CD4-positive, CD25-positive, alpha-beta regulatory T cell (primary cell): ENCODE data around the gene FRAT1. TPM values are rescaled to one million over a fixed set of nuclear protein-coding genes. Genes with fewer than 3 reads are reported as not detected.

Source experiments
- ATAC-seq, 2 donors: fragments of 150-1000 bp; cut with Tn5 transposase; one replicate each; pipeline ENCODE4 v1.10.0; 2021; ENCODE audit warnings: low read depth in 2 of 2, moderate number of reproducible peaks in 2 of 2, moderate library complexity in 1 of 2
- DNase-seq, 3 donors: peaks; one replicate each; pipeline versions ENCODE4 v3.0.0 to v3.0.0-alpha.2; 2012 to 2022; ENCODE audit warnings: mixed read lengths in 1 of 3
- H3K27ac ChIP-seq: one replicate; pipeline ENCODE4 v1.7.0; 2013; ENCODE audit warnings: mild to moderate bottlenecking, low read length; ENCODE audit not compliant: insufficient read depth, poor library complexity, severe bottlenecking
- H3K27me3 ChIP-seq: one replicate; pipeline ENCODE4 v1.7.0; 2013; ENCODE audit warnings: low read length; ENCODE audit not compliant: control insufficient read depth, insufficient read depth
- H3K36me3 ChIP-seq: one replicate; pipeline ENCODE4 v1.7.0; 2013; ENCODE audit warnings: mild to moderate bottlenecking, low read length, moderate library complexity; ENCODE audit not compliant: control insufficient read depth, insufficient read depth
- H3K4me1 ChIP-seq: 2 replicates; pipeline ENCODE4 v1.7.0; 2013; ENCODE audit warnings: mild to moderate bottlenecking, low read length; ENCODE audit not compliant: insufficient read depth, control insufficient read depth, poor library complexity, severe bottlenecking
- H3K4me3 ChIP-seq: one replicate; pipeline ENCODE4 v1.7.0; 2013; ENCODE audit warnings: low read depth, mild to moderate bottlenecking, low read length, moderate library complexity
- H3K9me3 ChIP-seq, 2 experiments: 1 replicate in 1 of 2; 2 replicates in 1 of 2; pipeline ENCODE4 v1.7.0; 2013; ENCODE audit warnings: low read length in 2 of 2, mild to moderate bottlenecking in 1 of 2, moderate library complexity in 1 of 2; ENCODE audit not compliant: control insufficient read depth in 2 of 2
- H3K27ac Mint-ChIP-seq, 3 donors: one replicate each; pipeline ENCODE4 v1.8.0; 2020 to 2022; ENCODE audit warnings: mild to moderate bottlenecking in 3 of 3, mixed read lengths in 3 of 3, moderate library complexity in 2 of 3
- H3K27me3 Mint-ChIP-seq: one replicate; pipeline ENCODE4 v1.8.0; 2022; ENCODE audit warnings: mild to moderate bottlenecking, mixed read lengths
- H3K36me3 Mint-ChIP-seq: one replicate; pipeline ENCODE4 v1.8.0; 2020; ENCODE audit warnings: mixed read lengths
- H3K4me1 Mint-ChIP-seq, 4 donors: one replicate each; pipeline ENCODE4 v1.8.0; 2020 to 2022; ENCODE audit warnings: mixed read lengths in 4 of 4, mild to moderate bottlenecking in 1 of 4
- H3K4me3 Mint-ChIP-seq, 4 donors: one replicate each; pipeline ENCODE4 v1.8.0; 2020 to 2022; ENCODE audit warnings: mild to moderate bottlenecking in 4 of 4, mixed read lengths in 4 of 4, moderate library complexity in 3 of 4
- H3K9me3 Mint-ChIP-seq, 7 donors: one replicate each; pipeline ENCODE4 v1.8.0; 2020 to 2022; ENCODE audit warnings: mixed read lengths in 7 of 7, mild to moderate bottlenecking in 3 of 7, moderate library complexity in 2 of 7
- polyA plus RNA-seq, 4 donors: library from polyadenylated mRNA; unstranded; fragments of 300-500 nt; fragmentation: Illumina TruSeq; gene quantifications; one replicate each; pipeline ENCODE4 v1.2.3, GENCODE V29; 2021
- total RNA-seq: library from RNA; stranded (reverse); gene quantifications from one replicate; pipeline ENCODE4 v1.2.3, GENCODE V29; 2022

The FRAT1 gene
- total and polyA plus RNA-seq, 5 donors from 2014 or later: 5.6 to 28.2 (median 6.5) TPM

DNA sequence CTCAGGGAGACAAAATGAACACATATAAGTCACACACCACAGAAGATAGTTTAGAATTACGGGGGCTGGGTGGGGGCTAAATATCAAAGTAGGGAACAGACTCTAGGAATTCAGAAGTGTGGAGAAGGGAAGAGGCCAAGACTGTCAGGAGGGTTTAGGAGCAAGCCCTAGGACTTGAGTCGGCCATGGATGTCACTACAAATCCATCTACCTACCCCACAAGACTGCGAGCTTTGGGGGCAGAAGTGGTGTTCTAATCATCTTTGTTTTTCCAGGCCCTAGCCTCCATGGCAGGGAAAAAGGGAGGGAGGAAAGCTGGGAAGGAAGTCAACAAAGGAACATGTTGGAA, 20.9 kb upstream of the FRAT1 start:
- Histone ChIP-seq H3K9me3 (no peaks in the 10 kb centered on the region), H3K4me3 (no peak overlapping the region), H3K36me3 (no peaks in the 10 kb centered on the region), H3K27ac (no peak overlapping the region), H3K27me3 (no peaks in the 10 kb centered on the region), H3K4me1 (no peaks in the 10 kb centered on the region)
- Mint-ChIP-seq H3K27ac (no peak overlapping the region), H3K4me1 (no peaks in the 10 kb centered on the region), H3K27me3 (peaks cover 13% of the 10 kb centered on the region), H3K4me3 (no peak overlapping the region), H3K9me3 (peaks cover 0 to 2% (median 0%) of the 10 kb centered on the region in 7 donors), H3K36me3 (no peaks in the 10 kb centered on the region)
- DNase-seq: no peak
- ATAC-seq: no peak

DNA sequence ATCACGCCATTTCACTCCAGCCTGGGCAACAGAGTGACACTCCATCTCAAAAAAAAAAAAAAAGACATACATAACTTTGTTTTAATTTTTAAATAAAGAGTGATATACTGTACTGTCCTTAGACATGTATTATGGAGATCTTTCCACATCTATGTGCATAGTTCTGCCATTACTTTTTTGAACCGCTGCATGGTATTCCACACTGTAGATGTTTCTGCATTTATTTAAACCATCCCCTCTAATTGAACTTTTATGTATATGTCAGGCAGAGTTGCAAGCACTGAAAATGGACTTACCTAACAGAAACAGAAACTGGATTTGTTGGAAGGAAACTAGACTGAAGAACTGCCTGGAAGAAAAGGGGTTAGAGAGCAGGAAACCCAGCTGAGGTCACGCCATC, 18.1 kb upstream of the FRAT1 start:
- no peaks in the 10 kb centered on the region for H3K36me3 ChIP-seq
- Mint-ChIP-seq H3K27ac (no peak overlapping the region), H3K9me3 (peaks cover 0 to 2% (median 0%) of the 10 kb centered on the region in 7 donors), H3K27me3 (peaks cover 4% of the 10 kb centered on the region), H3K36me3 (no peaks in the 10 kb centered on the region), H3K4me3 (no peak overlapping the region), H3K4me1 (no peaks in the 10 kb centered on the region)
- H3K4me3 ChIP-seq: no peak overlapping the region
- no peaks in the 10 kb centered on the region for H3K4me1 ChIP-seq
- no peak for DNase-seq
- ATAC-seq: no peak
- no peaks in the 10 kb centered on the region for H3K27me3 ChIP-seq
- H3K9me3 ChIP-seq: no peaks in the 10 kb centered on the region
- H3K27ac ChIP-seq: no peak overlapping the region

GRCh38 chr10:97302088-97302791, 16.8 kb upstream of the FRAT1 start:
- no peak overlapping the region for H3K4me3 Mint-ChIP-seq
- no peaks in the 10 kb centered on the region for H3K27me3 ChIP-seq
- H3K4me1 Mint-ChIP-seq: no peaks in the 10 kb centered on the region
- H3K27ac ChIP-seq: no peak overlapping the region
- no peak for DNase-seq
- peaks cover 0 to 2% (median 0%) of the 10 kb centered on the region in 7 donors for H3K9me3 Mint-ChIP-seq
- H3K27me3 Mint-ChIP-seq: peaks cover 4% of the 10 kb centered on the region
- no peak overlapping the region for H3K4me3 ChIP-seq
- H3K4me1 ChIP-seq: no peaks in the 10 kb centered on the region
- no peaks in the 10 kb centered on the region for H3K9me3 ChIP-seq
- H3K36me3 ChIP-seq: no peaks in the 10 kb centered on the region
- no peaks in the 10 kb centered on the region for H3K36me3 Mint-ChIP-seq
- H3K27ac Mint-ChIP-seq: peak overlapping the region in 1 of 3 donors; percentile 52
- ATAC-seq: no peak

- Histone ChIP-seq H3K27ac (no peak overlapping the region), H3K27me3 (no peaks in the 10 kb centered on the region)
Measured at GRCh38 chr10:97307441-97307840, 11.6 kb upstream of the FRAT1 start.

GRCh38 chr10:97307866-97308780, 10.9 kb upstream of the FRAT1 start:
- Histone ChIP-seq H3K9me3 (no peaks in the 10 kb centered on the region), H3K4me3 (no peak overlapping the region), H3K4me1 (no peaks in the 10 kb centered on the region), H3K27ac (no peak overlapping the region), H3K27me3 (no peaks in the 10 kb centered on the region), H3K36me3 (no peaks in the 10 kb centered on the region)
- Mint-ChIP-seq H3K4me1 (no peaks in the 10 kb centered on the region), H3K4me3 (peak overlapping the region in 1 of 4 donors; percentile 18), H3K27me3 (no peaks in the 10 kb centered on the region), H3K36me3 (no peaks in the 10 kb centered on the region), H3K27ac (peak overlapping the region in 1 of 3 donors; percentile 81), H3K9me3 (no peaks in the 10 kb centered on the region)
- ATAC-seq: no peak
- no peak for DNase-seq

More at GRCh38 chr10:97307441-97307840, 11.6 kb upstream of the FRAT1 start:
- Mint-ChIP-seq H3K36me3 (no peaks in the 10 kb centered on the region), H3K27ac (peak overlapping the region in 1 of 3 donors; percentile 81), H3K4me1 (no peaks in the 10 kb centered on the region), H3K9me3 (no peaks in the 10 kb centered on the region), H3K4me3 (peak overlapping the region in 1 of 4 donors; percentile 56), H3K27me3 (no peaks in the 10 kb centered on the region)
- Histone ChIP-seq H3K4me3 (no peak overlapping the region), H3K4me1 (no peaks in the 10 kb centered on the region), H3K9me3 (no peaks in the 10 kb centered on the region), H3K36me3 (no peaks in the 10 kb centered on the region)
- DNase-seq (no peak), ATAC-seq (no peak)

GRCh38 chr10:97311111-97311626, 7.9 kb upstream of the FRAT1 start:
- DNase-seq (no peak), ATAC-seq (no peak)
- Histone ChIP-seq H3K9me3 (no peaks in the 10 kb centered on the region), H3K36me3 (no peaks in the 10 kb centered on the region), H3K4me3 (no peak overlapping the region), H3K4me1 (no peaks in the 10 kb centered on the region), H3K27me3 (no peaks in the 10 kb centered on the region), H3K27ac (no peak overlapping the region)
- Mint-ChIP-seq H3K4me3 (no peak overlapping the region), H3K27ac (no peak overlapping the region), H3K4me1 (no peaks in the 10 kb centered on the region), H3K36me3 (no peaks in the 10 kb centered on the region), H3K9me3 (no peaks in the 10 kb centered on the region), H3K27me3 (no peaks in the 10 kb centered on the region)

GRCh38 chr10:97312897-97313296, 6.2 kb upstream of the FRAT1 start:
- Histone ChIP-seq H3K4me1 (no peaks in the 10 kb centered on the region), H3K27ac (no peak overlapping the region), H3K4me3 (no peak overlapping the region), H3K9me3 (no peaks in the 10 kb centered on the region), H3K27me3 (no peaks in the 10 kb centered on the region), H3K36me3 (no peaks in the 10 kb centered on the region)
- DNase-seq (no peak), ATAC-seq (no peak)
- Mint-ChIP-seq H3K4me3 (no peak overlapping the region), H3K27me3 (no peaks in the 10 kb centered on the region), H3K4me1 (peaks cover 0 to 4% (median under 1%) of the 10 kb centered on the region in 4 donors), H3K27ac (no peak overlapping the region), H3K9me3 (no peaks in the 10 kb centered on the region), H3K36me3 (no peaks in the 10 kb centered on the region)
